Transverse colon (tissue), 4 donors: ENCODE data around the gene ANKRD35. TPM values are rescaled to one million over a fixed set of nuclear protein-coding genes. Genes with fewer than 3 reads are reported as not detected.

Source experiments
- DNase-seq: peaks from one replicate; pipeline ENCODE4 v3.0.0-alpha.2; 2019
- H3K27ac ChIP-seq, 4 donors: fragments of 200-600 bp; sonication (generic); 2 replicates each; pipeline ENCODE4 v1.5.1; 2016 to 2018; ENCODE audit warnings: inconsistent platforms in 4 of 4
- H3K27me3 ChIP-seq: fragments of 200-600 bp; sonication (generic); 2 replicates; pipeline ENCODE4 v1.5.1; 2017; ENCODE audit warnings: inconsistent platforms
- H3K36me3 ChIP-seq, 4 donors: fragments of 200-600 bp; sonication (generic); 2 replicates each; pipeline ENCODE4 v1.5.1; 2017 to 2019; ENCODE audit warnings: inconsistent platforms in 4 of 4
- H3K4me1 ChIP-seq, 4 donors: fragments of 200-600 bp; sonication (generic); 2 replicates each; pipeline ENCODE4 v1.5.1; 2017 to 2020; ENCODE audit warnings: inconsistent platforms in 4 of 4
- H3K4me3 ChIP-seq, 4 donors: fragments of 200-600 bp; sonication (generic); 1 replicate in 1 of 4; 2 replicates in 3 of 4; pipeline versions ENCODE4 v1.5.1 to v1.6.1; 2017 to 2019; ENCODE audit warnings: inconsistent platforms in 4 of 4
- H3K9me3 ChIP-seq, 2 donors: fragments of 200-600 bp; sonication (generic); 2 replicates each; pipeline ENCODE4 v1.5.1; 2017 to 2019; ENCODE audit warnings: inconsistent platforms in 2 of 2
- EP300 ChIP-seq: sonication (generic); formaldehyde crosslinking; IDR thresholded peaks from one replicate; pipeline ENCODE4 v1.6.1; 2017; ENCODE audit warnings: antibody characterized with exemption, low read depth
- POLR2A ChIP-seq: fragments of 450-650 bp; IDR thresholded peaks from one replicate; pipeline ENCODE4 v1.6.1; 2016; ENCODE audit warnings: antibody characterized with exemption, mild to moderate bottlenecking, moderate library complexity
- POLR2AphosphoS5 ChIP-seq, 3 donors: sonication (generic); formaldehyde crosslinking; IDR thresholded peaks; one replicate each; pipeline ENCODE4 v1.6.1; 2016; ENCODE audit warnings: antibody characterized with exemption in 3 of 3
- WGBS, 2 donors: methylation state at CpG; one replicate each; pipeline ENCODE4 v1.1.5; 2018; ENCODE audit warnings: low coverage in 1 of 2; 5-methylcytosine and 5-hydroxymethylcytosine counted together
- in situ Hi-C, 4 donors: fragments of 200-750 bp; cut with MboI; loops; one replicate each; pipeline versions ENCODE4 v1.15.0 to v1.15.1; 2017; ENCODE audit warnings: low sequenced_read_pairs in 3 of 4, low pct_ligation_motif_present in 1 of 4, low pct_unique_long_range_greater_than_20kb in 1 of 4
- intact Hi-C: fragments of 100-400 bp; cut with DNase I; formaldehyde crosslinking; loops from one replicate; pipeline ENCODE4 v1.15.1; 2023; ENCODE audit warnings: low total_unique reads
- total RNA-seq, 4 donors: library from RNA; depleted of rRNA; stranded (reverse); fragments of >200 nt; gene quantifications; one replicate each; pipeline ENCODE4 v1.1.0, GENCODE V29; 2016
- TF ChIP-seq, protein P1 (sequence below), 5 experiments: fragments of 200-600 bp in 3 of 5; fragments of 450-650 bp in 2 of 5; sonication (generic) in 3 of 5; IDR thresholded peaks; 1 replicate in 2 of 5; 2 replicates in 3 of 5; pipeline ENCODE4 v1.5.1; 2016 to 2017; ENCODE audit warnings: antibody characterized with exemption in 5 of 5, inconsistent platforms in 3 of 5, mild to moderate bottlenecking in 2 of 5, moderate library complexity in 1 of 5

ANKRD35 gene
- total RNA-seq, 4 donors from 2014 or later = 1.1 to 1.8 (median 1.4) TPM; not detected in 1

DNA sequence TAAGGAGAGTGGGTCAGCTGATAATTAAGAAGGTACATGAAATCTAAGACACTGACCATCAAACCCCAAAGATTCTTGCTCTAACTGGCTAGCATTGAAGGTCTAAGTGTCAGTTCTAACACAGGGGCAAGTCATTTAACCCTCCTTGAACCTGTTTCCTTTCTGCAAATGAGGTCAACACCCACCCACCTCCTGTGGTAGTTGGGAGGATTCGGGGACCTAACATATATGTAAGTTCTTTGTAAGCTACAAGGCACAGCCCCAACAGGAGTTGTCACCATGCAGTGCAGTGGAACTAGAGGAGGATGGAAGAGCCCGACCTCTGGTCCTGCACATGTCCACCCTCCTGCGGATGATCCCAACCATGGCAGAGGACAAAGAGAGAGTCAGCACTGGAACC, 37.8 kb downstream of the ANKRD35 start:
- Histone ChIP-seq H3K4me1 (peaks cover 0 to 17% (median 11%) of the 10 kb centered on the region in 4 donors), H3K4me3 (no peak overlapping the region), H3K36me3 (peaks cover 0 to 29% (median 9%) of the 10 kb centered on the region in 4 donors), H3K9me3 (no peaks in the 10 kb centered on the region), H3K27me3 (no peaks in the 10 kb centered on the region), H3K27ac (no peak overlapping the region)
- no peak for DNase-seq
- no peak for TF ChIP-seq POLR2AphosphoS5 (IDR thresholded peaks at IDR 0.05)
- no peak for TF ChIP-seq EP300
- no peak for TF ChIP-seq POLR2A
- TF ChIP-seq, protein P1, sequence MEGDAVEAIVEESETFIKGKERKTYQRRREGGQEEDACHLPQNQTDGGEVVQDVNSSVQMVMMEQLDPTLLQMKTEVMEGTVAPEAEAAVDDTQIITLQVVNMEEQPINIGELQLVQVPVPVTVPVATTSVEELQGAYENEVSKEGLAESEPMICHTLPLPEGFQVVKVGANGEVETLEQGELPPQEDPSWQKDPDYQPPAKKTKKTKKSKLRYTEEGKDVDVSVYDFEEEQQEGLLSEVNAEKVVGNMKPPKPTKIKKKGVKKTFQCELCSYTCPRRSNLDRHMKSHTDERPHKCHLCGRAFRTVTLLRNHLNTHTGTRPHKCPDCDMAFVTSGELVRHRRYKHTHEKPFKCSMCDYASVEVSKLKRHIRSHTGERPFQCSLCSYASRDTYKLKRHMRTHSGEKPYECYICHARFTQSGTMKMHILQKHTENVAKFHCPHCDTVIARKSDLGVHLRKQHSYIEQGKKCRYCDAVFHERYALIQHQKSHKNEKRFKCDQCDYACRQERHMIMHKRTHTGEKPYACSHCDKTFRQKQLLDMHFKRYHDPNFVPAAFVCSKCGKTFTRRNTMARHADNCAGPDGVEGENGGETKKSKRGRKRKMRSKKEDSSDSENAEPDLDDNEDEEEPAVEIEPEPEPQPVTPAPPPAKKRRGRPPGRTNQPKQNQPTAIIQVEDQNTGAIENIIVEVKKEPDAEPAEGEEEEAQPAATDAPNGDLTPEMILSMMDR (IDR thresholded peaks at IDR 0.05) = no peak
- intact Hi-C loops (loop anchor here (10.0 kb wide), 1 partner anchor 167 kb away; no protein-coding TSS in a partner anchor), in situ Hi-C loops (no loop called here)
- WGBS, 2 donors = 84% methylated on average over 3 of the region's 3 CpGs; no CpG with 5 or more reads in 1 of the 2 donors

DNA sequence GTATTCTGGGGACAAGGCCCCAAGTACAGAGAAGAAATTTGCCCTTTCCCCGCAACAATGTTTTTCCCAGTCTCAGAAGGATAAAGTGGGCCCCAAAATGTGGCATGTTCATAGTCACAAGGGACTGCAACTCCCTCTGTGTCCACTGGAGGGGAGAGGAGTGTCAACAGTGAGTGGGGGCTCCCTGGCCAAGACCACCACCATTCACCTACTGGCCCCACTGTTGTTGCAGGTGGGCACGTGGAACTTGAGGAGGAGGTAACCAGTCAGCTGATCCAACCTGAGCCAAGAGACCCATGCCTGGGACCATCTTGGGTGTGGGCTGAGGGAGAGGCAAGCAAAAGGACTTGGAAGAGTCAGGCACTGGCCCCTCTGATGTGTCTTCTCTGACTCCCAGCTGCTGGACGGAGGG, 39.5 kb downstream of the ANKRD35 start:
- no peaks in the 10 kb centered on the region for H3K27me3 ChIP-seq
- DNase-seq = no peak
- H3K4me3 ChIP-seq = peak overlapping the region in 3 of 4 donors; percentile 43 to 56 (median 48)
- WGBS, 2 donors = 50% methylated on average over 3 of the region's 3 CpGs; no CpG with 5 or more reads in 1 of the 2 donors
- H3K27ac ChIP-seq = peak overlapping the region; percentile 73 to 76 (median 73)
- no peak for TF ChIP-seq POLR2AphosphoS5 (IDR thresholded peaks at IDR 0.05)
- TF ChIP-seq, protein P1 (IDR thresholded peaks at IDR 0.05) = peak; percentile 47 to 73 (median 63)
- TF ChIP-seq POLR2A = no peak
- TF ChIP-seq EP300 = no peak
- in situ Hi-C loops (no loop called here), intact Hi-C loops (loop anchor here (10.0 kb wide), 1 partner anchor 169 kb away; no protein-coding TSS in a partner anchor)
- peaks cover 0 to 31% (median 13%) of the 10 kb centered on the region in 4 donors for H3K36me3 ChIP-seq
- no peaks in the 10 kb centered on the region for H3K9me3 ChIP-seq
- H3K4me1 ChIP-seq = peaks cover 0 to 17% (median 11%) of the 10 kb centered on the region in 4 donors

DNA sequence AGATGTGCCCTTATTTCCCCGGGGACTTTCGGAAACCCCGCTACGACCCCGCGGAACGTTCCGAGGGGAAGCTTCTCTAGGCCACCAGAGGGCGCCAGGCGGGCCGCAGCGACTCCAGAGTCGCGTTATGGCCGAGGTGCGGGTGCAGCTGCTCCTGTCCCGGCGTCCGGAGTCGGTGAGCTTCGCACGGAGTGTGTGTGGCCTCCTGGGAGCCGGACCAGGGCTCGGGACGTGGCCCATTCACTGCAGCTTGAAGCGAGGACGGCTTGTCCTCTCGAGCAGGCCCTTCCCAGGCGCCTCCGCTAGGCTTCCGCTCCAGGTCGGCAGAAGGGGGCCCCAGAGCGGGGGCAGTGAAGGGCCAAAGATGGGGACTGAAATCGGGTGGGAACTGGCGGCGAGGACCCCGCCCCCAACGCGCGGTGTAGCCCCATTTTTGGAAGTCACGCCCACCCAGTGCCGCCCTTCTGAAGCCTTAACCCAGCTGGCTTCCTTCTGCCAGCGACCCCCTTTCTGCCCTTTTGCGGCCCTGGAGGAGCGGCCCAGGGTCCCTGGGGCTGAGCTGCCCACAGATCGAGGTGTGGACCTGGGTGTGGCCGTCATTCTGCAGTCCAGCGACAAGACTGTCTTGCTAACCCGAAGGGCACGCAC, 40.0 kb downstream of the ANKRD35 start, which contains the start of gene NUDT17:
TSS of gene NUDT17 (plus strand) at position 117 of the 648 bp plus-strand sequence. CDS start at position 128, 11 bp downstream.
- intact Hi-C loops = loop anchor here (10.0 kb wide), 1 partner anchor 169 kb away; no protein-coding TSS in a partner anchor
- peak within 1 kb of the TSS; percentile 73 to 76 (median 73) for H3K27ac ChIP-seq
- H3K4me1 ChIP-seq = peaks cover 0 to 17% (median 11%) of the 10 kb centered on the region in 4 donors
- H3K27me3 ChIP-seq = no peaks in the 10 kb centered on the region
- H3K9me3 ChIP-seq = no peaks in the 10 kb centered on the region
- WGBS, 2 donors = 0% methylated on average over 41 of the region's 50 CpGs; no CpG with 5 or more reads in 1 of the 2 donors
- peak within 1 kb of the TSS; percentile 4 to 56 (median 46) for H3K4me3 ChIP-seq
- peak in 1 of 3 donors; percentile 46 for TF ChIP-seq POLR2AphosphoS5 (IDR thresholded peaks at IDR 0.05)
- TF ChIP-seq, protein P1 (IDR thresholded peaks at IDR 0.05) = peak; percentile 89 to 97 (median 91)
- TF ChIP-seq EP300 = no peak
- DNase-seq = peak; percentile 80
- in situ Hi-C loops = no loop called here
- peaks cover 0 to 34% (median 14%) of the 10 kb centered on the region in 4 donors for H3K36me3 ChIP-seq

DNA sequence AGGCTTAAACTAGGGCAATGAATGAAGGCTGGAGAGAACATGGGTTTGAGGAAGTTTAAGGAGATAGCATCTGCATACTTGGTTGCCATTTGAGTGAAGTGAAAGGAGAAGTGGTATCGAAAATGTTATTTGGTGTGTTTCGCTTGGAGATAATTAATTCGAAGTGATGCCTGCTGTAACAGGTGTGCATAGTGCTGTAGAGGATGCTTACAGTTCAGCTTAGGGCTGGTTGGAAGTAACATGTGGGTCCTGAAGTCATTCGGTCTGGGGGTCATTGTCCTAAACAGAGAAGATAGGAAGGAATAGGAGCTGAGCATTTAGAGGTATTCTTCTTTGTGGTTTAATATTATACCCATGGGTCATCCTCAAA, 40.5 kb downstream of the ANKRD35 start:
- Histone ChIP-seq H3K9me3 (no peaks in the 10 kb centered on the region), H3K4me3 (peak overlapping the region; percentile 4 to 56 (median 46)), H3K36me3 (peaks cover 0 to 34% (median 14%) of the 10 kb centered on the region in 4 donors), H3K27me3 (no peaks in the 10 kb centered on the region), H3K27ac (peak overlapping the region; percentile 73 to 76 (median 73)), H3K4me1 (peaks cover 0 to 17% (median 11%) of the 10 kb centered on the region in 4 donors)
- 6% methylated on average over 4 of the region's 4 CpGs; no CpG with 5 or more reads in 1 of the 2 donors for WGBS, 2 donors
- intact Hi-C loops = loop anchor here (10.0 kb wide), 1 partner anchor 170 kb away; no protein-coding TSS in a partner anchor
- no peak for DNase-seq
- in situ Hi-C loops = no loop called here
- TF ChIP-seq EP300 = no peak
- peak; percentile 17 for TF ChIP-seq POLR2A
- peak in 1 of 3 donors; percentile 17 for TF ChIP-seq POLR2AphosphoS5 (IDR thresholded peaks at IDR 0.05)
- TF ChIP-seq, protein P1 (IDR thresholded peaks at IDR 0.05) = no peak
